Transverse colon (tissue), 4 donors: ENCODE measurements around the gene NAGLU. TPM values are rescaled to one million over a fixed set of nuclear protein-coding genes. Genes with fewer than 3 reads are reported as not detected.

Source experiments
- DNase-seq: peaks from one replicate; pipeline ENCODE4 v3.0.0-alpha.2; 2019
- H3K27ac ChIP-seq, 4 donors: fragments of 200-600 bp; sonication (generic); 2 replicates each; pipeline ENCODE4 v1.5.1; 2016 to 2018; ENCODE audit warnings: inconsistent platforms in 4 of 4
- H3K27me3 ChIP-seq: fragments of 200-600 bp; sonication (generic); 2 replicates; pipeline ENCODE4 v1.5.1; 2017; ENCODE audit warnings: inconsistent platforms
- H3K36me3 ChIP-seq, 4 donors: fragments of 200-600 bp; sonication (generic); 2 replicates each; pipeline ENCODE4 v1.5.1; 2017 to 2019; ENCODE audit warnings: inconsistent platforms in 4 of 4
- H3K4me1 ChIP-seq, 4 donors: fragments of 200-600 bp; sonication (generic); 2 replicates each; pipeline ENCODE4 v1.5.1; 2017 to 2020; ENCODE audit warnings: inconsistent platforms in 4 of 4
- H3K4me3 ChIP-seq, 4 donors: fragments of 200-600 bp; sonication (generic); 1 replicate in 1 of 4; 2 replicates in 3 of 4; pipeline versions ENCODE4 v1.5.1 to v1.6.1; 2017 to 2019; ENCODE audit warnings: inconsistent platforms in 4 of 4
- H3K9me3 ChIP-seq, 2 donors: fragments of 200-600 bp; sonication (generic); 2 replicates each; pipeline ENCODE4 v1.5.1; 2017 to 2019; ENCODE audit warnings: inconsistent platforms in 2 of 2
- EP300 ChIP-seq: sonication (generic); formaldehyde crosslinking; IDR thresholded peaks from one replicate; pipeline ENCODE4 v1.6.1; 2017; ENCODE audit warnings: antibody characterized with exemption, low read depth
- POLR2A ChIP-seq: fragments of 450-650 bp; IDR thresholded peaks from one replicate; pipeline ENCODE4 v1.6.1; 2016; ENCODE audit warnings: antibody characterized with exemption, mild to moderate bottlenecking, moderate library complexity
- POLR2AphosphoS5 ChIP-seq, 3 donors: sonication (generic); formaldehyde crosslinking; IDR thresholded peaks; one replicate each; pipeline ENCODE4 v1.6.1; 2016; ENCODE audit warnings: antibody characterized with exemption in 3 of 3
- WGBS, 2 donors: methylation state at CpG; one replicate each; pipeline ENCODE4 v1.1.5; 2018; ENCODE audit warnings: low coverage in 1 of 2; 5-methylcytosine and 5-hydroxymethylcytosine counted together
- in situ Hi-C, 4 donors: fragments of 200-750 bp; cut with MboI; loops; one replicate each; pipeline versions ENCODE4 v1.15.0 to v1.15.1; 2017; ENCODE audit warnings: low sequenced_read_pairs in 3 of 4, low pct_ligation_motif_present in 1 of 4, low pct_unique_long_range_greater_than_20kb in 1 of 4
- intact Hi-C: fragments of 100-400 bp; cut with DNase I; formaldehyde crosslinking; loops from one replicate; pipeline ENCODE4 v1.15.1; 2023; ENCODE audit warnings: low total_unique reads
- total RNA-seq, 4 donors: library from RNA; depleted of rRNA; stranded (reverse); fragments of >200 nt; gene quantifications; one replicate each; pipeline ENCODE4 v1.1.0, GENCODE V29; 2016
- TF ChIP-seq, protein P1 (sequence below), 5 experiments: fragments of 200-600 bp in 3 of 5; fragments of 450-650 bp in 2 of 5; sonication (generic) in 3 of 5; IDR thresholded peaks; 1 replicate in 2 of 5; 2 replicates in 3 of 5; pipeline ENCODE4 v1.5.1; 2016 to 2017; ENCODE audit warnings: antibody characterized with exemption in 5 of 5, inconsistent platforms in 3 of 5, mild to moderate bottlenecking in 2 of 5, moderate library complexity in 1 of 5

The NAGLU gene
- total RNA-seq, 4 donors from 2014 or later: 35.4 to 95.7 (median 66.2) TPM

DNA sequence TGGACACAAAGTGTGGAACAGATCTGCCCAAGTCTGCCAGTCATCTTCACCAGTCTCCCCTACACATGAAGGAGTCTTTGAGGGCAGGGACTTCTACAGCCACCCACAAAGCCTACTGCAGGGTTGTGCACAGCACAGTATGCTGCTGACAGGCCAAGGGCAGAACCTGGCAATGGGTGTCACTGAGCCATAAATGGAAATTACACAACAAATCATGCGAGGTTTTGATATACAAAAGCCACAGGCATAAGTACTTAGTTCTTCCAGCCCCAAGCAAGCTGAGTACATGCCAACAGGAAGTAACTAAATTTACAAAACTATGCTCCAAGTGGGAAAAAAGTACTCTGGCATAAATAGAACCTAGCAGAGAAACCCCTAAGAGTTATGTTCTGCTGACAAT, 49.3 kb downstream of the NAGLU start:
- H3K9me3 ChIP-seq: no peaks in the 10 kb centered on the region
- H3K27ac ChIP-seq: no peak overlapping the region
- 35% methylated on average over 1 of the region's 1 CpG; no CpG with 5 or more reads in 1 of the 2 donors for WGBS, 2 donors
- no peaks in the 10 kb centered on the region for H3K27me3 ChIP-seq
- no peak for DNase-seq
- intact Hi-C loops: loop anchor here (10.0 kb wide), 1 partner anchor 179 kb away; the partner anchor contains the start of gene RAMP2
- no peak for TF ChIP-seq POLR2AphosphoS5 (IDR thresholded peaks at IDR 0.05)
- TF ChIP-seq EP300: no peak
- TF ChIP-seq, protein P1, sequence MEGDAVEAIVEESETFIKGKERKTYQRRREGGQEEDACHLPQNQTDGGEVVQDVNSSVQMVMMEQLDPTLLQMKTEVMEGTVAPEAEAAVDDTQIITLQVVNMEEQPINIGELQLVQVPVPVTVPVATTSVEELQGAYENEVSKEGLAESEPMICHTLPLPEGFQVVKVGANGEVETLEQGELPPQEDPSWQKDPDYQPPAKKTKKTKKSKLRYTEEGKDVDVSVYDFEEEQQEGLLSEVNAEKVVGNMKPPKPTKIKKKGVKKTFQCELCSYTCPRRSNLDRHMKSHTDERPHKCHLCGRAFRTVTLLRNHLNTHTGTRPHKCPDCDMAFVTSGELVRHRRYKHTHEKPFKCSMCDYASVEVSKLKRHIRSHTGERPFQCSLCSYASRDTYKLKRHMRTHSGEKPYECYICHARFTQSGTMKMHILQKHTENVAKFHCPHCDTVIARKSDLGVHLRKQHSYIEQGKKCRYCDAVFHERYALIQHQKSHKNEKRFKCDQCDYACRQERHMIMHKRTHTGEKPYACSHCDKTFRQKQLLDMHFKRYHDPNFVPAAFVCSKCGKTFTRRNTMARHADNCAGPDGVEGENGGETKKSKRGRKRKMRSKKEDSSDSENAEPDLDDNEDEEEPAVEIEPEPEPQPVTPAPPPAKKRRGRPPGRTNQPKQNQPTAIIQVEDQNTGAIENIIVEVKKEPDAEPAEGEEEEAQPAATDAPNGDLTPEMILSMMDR (IDR thresholded peaks at IDR 0.05): no peak
- no peak for TF ChIP-seq POLR2A
- H3K36me3 ChIP-seq: peaks cover 0 to 65% (median 30%) of the 10 kb centered on the region in 4 donors
- in situ Hi-C loops: loop anchor here in 3 of 4 donors (25.0 kb wide), 1 partner anchor 102 kb away; the partner anchor contains the start of genes CCR10 (in 3 of the 3), CNTNAP1 (in 3 of the 3) and PLEKHH3 (in 3 of the 3)
- H3K4me3 ChIP-seq: no peak overlapping the region
- peaks cover 0 to 6% (median 0%) of the 10 kb centered on the region in 4 donors for H3K4me1 ChIP-seq

DNA sequence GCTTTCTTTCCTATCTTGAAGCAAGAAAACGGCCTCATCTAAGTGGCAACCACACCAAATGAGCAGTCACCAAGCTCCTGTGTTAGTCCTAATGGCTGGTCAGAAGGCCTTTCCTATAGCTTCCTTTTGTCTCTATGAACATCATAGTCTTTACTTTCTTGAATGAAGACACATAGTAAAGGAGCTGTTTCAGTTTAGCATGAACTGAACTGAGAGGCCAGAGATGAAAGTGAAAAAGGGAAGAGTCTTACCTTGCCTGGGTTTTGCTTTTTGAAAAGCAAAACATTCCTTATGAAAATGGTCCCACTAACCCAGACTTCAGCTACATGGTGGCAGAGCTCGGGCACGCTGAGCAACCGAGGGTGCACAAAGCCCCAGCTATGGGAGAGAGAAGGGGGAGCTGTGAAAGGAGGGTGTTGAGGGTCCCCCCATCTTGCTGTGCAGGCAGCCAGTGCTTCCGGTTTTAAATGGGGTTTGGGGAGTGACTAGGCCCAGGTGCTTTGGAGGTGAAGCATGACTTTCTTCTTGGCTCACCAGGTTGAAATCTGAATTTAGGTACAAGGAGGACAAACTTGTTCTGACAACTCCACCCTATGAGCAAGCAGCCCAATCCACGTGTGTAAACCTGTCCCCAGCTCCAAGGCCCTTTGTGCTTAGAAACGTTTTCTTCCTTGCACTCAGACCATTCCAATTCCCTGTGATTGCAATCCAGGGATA, 50.6 kb downstream of the NAGLU start:
- Histone ChIP-seq H3K27me3 (no peaks in the 10 kb centered on the region), H3K4me1 (peaks cover 0 to 6% (median 0%) of the 10 kb centered on the region in 4 donors), H3K9me3 (no peaks in the 10 kb centered on the region), H3K4me3 (no peak overlapping the region), H3K27ac (no peak overlapping the region), H3K36me3 (peaks cover 0 to 73% (median 32%) of the 10 kb centered on the region in 4 donors)
- TF ChIP-seq POLR2AphosphoS5 (IDR thresholded peaks at IDR 0.05) (no peak), POLR2A (no peak), EP300 (no peak)
- TF ChIP-seq, protein P1 (IDR thresholded peaks at IDR 0.05): no peak
- DNase-seq: no peak
- 55 to 68% methylated on average over 3 to 7 of the region's 7 CpGs for WGBS, 2 donors
- intact Hi-C loops: loop anchor here (10.0 kb wide), 1 partner anchor 178 kb away; the partner anchor contains the start of gene RAMP2
- in situ Hi-C loops: loop anchor here in 3 of 4 donors (25.0 kb wide), 1 partner anchor 101 kb away; the partner anchor contains the start of genes CCR10 (in 3 of the 3), CNTNAP1 (in 3 of the 3) and PLEKHH3 (in 3 of the 3)

DNA sequence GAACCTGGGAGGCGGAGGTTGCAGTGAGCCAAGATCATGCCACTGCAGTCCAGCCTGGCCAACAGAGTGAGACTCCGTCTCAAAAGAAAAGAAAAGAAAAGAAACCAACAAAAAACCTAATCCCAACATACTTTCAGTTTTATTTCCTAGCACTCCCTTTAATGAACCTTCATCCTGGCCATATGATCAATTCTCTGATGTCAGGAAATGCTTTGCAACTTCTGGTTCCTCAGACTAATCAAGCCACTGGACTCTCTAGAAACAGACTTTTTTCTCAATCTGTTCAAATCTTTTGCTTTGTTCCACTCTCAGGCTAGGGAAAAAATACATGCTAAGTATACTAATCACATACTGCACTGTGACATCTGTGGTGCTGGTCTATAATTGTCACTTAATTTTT, 54.8 kb downstream of the NAGLU start:
- no peaks in the 10 kb centered on the region for H3K4me1 ChIP-seq
- WGBS, 2 donors: 91 to 100% methylated on average over 1 to 2 of the region's 2 CpGs
- H3K36me3 ChIP-seq: peaks cover 0 to 45% (median 14%) of the 10 kb centered on the region in 4 donors
- TF ChIP-seq, protein P1 (IDR thresholded peaks at IDR 0.05): no peak
- no peak for TF ChIP-seq POLR2AphosphoS5 (IDR thresholded peaks at IDR 0.05)
- TF ChIP-seq POLR2A: no peak
- no peak for TF ChIP-seq EP300
- H3K27ac ChIP-seq: no peak overlapping the region
- DNase-seq: no peak
- intact Hi-C loops (no loop called here), in situ Hi-C loops (loop anchor here in 3 of 4 donors (25.0 kb wide), 1 partner anchor 96 kb away; the partner anchor contains the start of genes CCR10 (in 3 of the 3), CNTNAP1 (in 3 of the 3) and PLEKHH3 (in 3 of the 3))
- H3K4me3 ChIP-seq: no peak overlapping the region
- H3K9me3 ChIP-seq: no peaks in the 10 kb centered on the region
- H3K27me3 ChIP-seq: no peaks in the 10 kb centered on the region

DNA sequence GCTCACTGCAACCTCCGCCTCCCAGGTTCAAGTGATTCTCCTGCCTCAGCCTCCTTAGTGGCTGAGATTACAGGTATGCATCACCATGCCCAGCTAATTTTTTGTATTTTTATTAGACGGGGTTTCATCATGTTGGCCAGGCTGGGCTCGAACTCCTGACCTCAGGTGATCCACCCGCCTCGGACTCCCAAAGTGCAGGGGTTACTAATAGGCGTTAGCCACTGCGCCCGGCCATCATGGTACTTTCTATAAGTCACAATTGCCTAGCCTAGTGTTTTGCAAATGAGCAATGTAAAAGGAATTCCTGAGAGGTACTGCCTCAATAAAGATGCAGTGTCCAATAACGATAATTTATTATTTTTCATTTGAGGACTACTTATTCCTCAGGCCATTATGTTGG, 55.4 kb downstream of the NAGLU start:
- WGBS, 2 donors: 90% methylated on average over 6 to 9 of the region's 9 CpGs
- no peak for DNase-seq
- peaks cover 0 to 44% (median 14%) of the 10 kb centered on the region in 4 donors for H3K36me3 ChIP-seq
- no peaks in the 10 kb centered on the region for H3K9me3 ChIP-seq
- TF ChIP-seq, protein P1 (IDR thresholded peaks at IDR 0.05): no peak
- no peaks in the 10 kb centered on the region for H3K27me3 ChIP-seq
- H3K27ac ChIP-seq: no peak overlapping the region
- intact Hi-C loops: no loop called here
- H3K4me1 ChIP-seq: no peaks in the 10 kb centered on the region
- H3K4me3 ChIP-seq: no peak overlapping the region
- in situ Hi-C loops: loop anchor here in 3 of 4 donors (25.0 kb wide), 1 partner anchor 96 kb away; the partner anchor contains the start of genes CCR10 (in 3 of the 3), CNTNAP1 (in 3 of the 3) and PLEKHH3 (in 3 of the 3)
